Neuronal stem cell (in vitro differentiated cells): ENCODE measurements around the gene SIGMAR1. TPM values are rescaled to one million over a fixed set of nuclear protein-coding genes. Genes with fewer than 3 reads are reported as not detected.
A peak's percentile ranks its signal among the peaks of the same experiment; 100 is the strongest.

Experiments used
- DNase-seq: peaks from one replicate; pipeline ENCODE4 v3.0.0-alpha.2; 2013; ENCODE audit warnings: low spot score
- H2AFZ ChIP-seq: one replicate; pipeline ENCODE4 v1.6.1; 2013; ENCODE audit warnings: mild to moderate bottlenecking, low read length, inconsistent platforms
- H2AK5ac ChIP-seq: 2 replicates; pipeline ENCODE4 v1.6.1; 2013; ENCODE audit warnings: low read depth, mild to moderate bottlenecking, inconsistent platforms, low read length, moderate library complexity, mixed read lengths
- H2BK120ac ChIP-seq: 2 replicates; pipeline ENCODE4 v1.6.1; 2013; ENCODE audit warnings: low read depth, mild to moderate bottlenecking, inconsistent platforms, low read length, moderate library complexity, mixed read lengths
- H2BK12ac ChIP-seq: one replicate; pipeline ENCODE4 v1.6.1; 2013; ENCODE audit warnings: low read length, inconsistent platforms
- H2BK15ac ChIP-seq: 2 replicates; pipeline ENCODE4 v1.6.1; 2013; ENCODE audit warnings: mild to moderate bottlenecking, low read length, inconsistent platforms, mixed read lengths
- H2BK5ac ChIP-seq: one replicate; pipeline ENCODE4 v1.6.1; 2013; ENCODE audit warnings: inconsistent platforms, mild to moderate bottlenecking, low read length, moderate library complexity
- H3K14ac ChIP-seq: one replicate; pipeline ENCODE4 v1.6.1; 2013; ENCODE audit warnings: low read length, inconsistent platforms
- H3K18ac ChIP-seq: 2 replicates; pipeline ENCODE4 v1.6.1; 2013; ENCODE audit warnings: low read length, inconsistent platforms
- H3K23ac ChIP-seq: 2 replicates; pipeline ENCODE4 v1.6.1; 2013; ENCODE audit warnings: low read depth, mild to moderate bottlenecking, mixed read lengths, low read length, inconsistent platforms; ENCODE audit not compliant: poor library complexity
- H3K27ac ChIP-seq: replicated peaks from 3 replicates; pipeline ENCODE4 v1.5.1; 2013; ENCODE audit warnings: low read length, inconsistent platforms
- H3K27me3 ChIP-seq, 3 experiments: 2 replicates each; pipeline ENCODE4 v1.6.1; 2013; ENCODE audit warnings: low read length in 3 of 3, mild to moderate bottlenecking in 2 of 3, inconsistent platforms in 1 of 3, low read depth in 1 of 3, mixed read lengths in 1 of 3, moderate library complexity in 1 of 3; ENCODE audit not compliant: control insufficient read depth in 3 of 3, insufficient read depth in 3 of 3
- H3K36me3 ChIP-seq, 2 donors: replicated peaks in 1 of 2; 2 replicates each; pipeline ENCODE4 v1.6.1; 2013; ENCODE audit warnings: low read length in 2 of 2; ENCODE audit not compliant: control insufficient read depth in 2 of 2, insufficient read depth in 2 of 2
- H3K4ac ChIP-seq: 2 replicates; pipeline ENCODE4 v1.6.1; 2013; ENCODE audit warnings: inconsistent platforms, mild to moderate bottlenecking, low read length, moderate library complexity
- H3K4me1 ChIP-seq, 2 donors: 1 replicate in 1 of 2; 2 replicates in 1 of 2; pipeline ENCODE4 v1.6.1; 2013; ENCODE audit warnings: low read length in 2 of 2, low read depth in 1 of 2; ENCODE audit not compliant: control insufficient read depth in 2 of 2, insufficient read depth in 1 of 2
- H3K4me2 ChIP-seq: one replicate; pipeline ENCODE4 v1.6.1; 2013; ENCODE audit warnings: mild to moderate bottlenecking, low read length, inconsistent platforms; ENCODE audit not compliant: insufficient read depth, poor library complexity, severe bottlenecking
- H3K4me3 ChIP-seq, 2 donors: 2 replicates each; pipeline ENCODE4 v1.5.1; 2013; ENCODE audit warnings: low read length in 2 of 2, mild to moderate bottlenecking in 2 of 2, inconsistent platforms in 1 of 2, moderate library complexity in 1 of 2
- H3K79me1 ChIP-seq: one replicate; pipeline ENCODE4 v1.6.1; 2013; ENCODE audit warnings: low read depth, mild to moderate bottlenecking, inconsistent platforms, low read length, moderate library complexity
- H3K9ac ChIP-seq: one replicate; pipeline ENCODE4 v1.6.1; 2013; ENCODE audit warnings: mild to moderate bottlenecking, low read depth, low read length, inconsistent platforms; ENCODE audit not compliant: poor library complexity
- H3K9me3 ChIP-seq, 2 donors: replicated peaks in 1 of 2; 2 replicates each; pipeline versions ENCODE3 to v1.6.1; 2013; ENCODE audit warnings: low read length in 2 of 2, mild to moderate bottlenecking in 2 of 2, inconsistent platforms in 1 of 2, low read depth in 1 of 2, mixed read lengths in 1 of 2, moderate library complexity in 1 of 2; ENCODE audit not compliant: control insufficient read depth in 2 of 2, insufficient read depth in 1 of 2
- H4K8ac ChIP-seq: one replicate; pipeline ENCODE4 v1.6.1; 2013; ENCODE audit warnings: low read depth, mild to moderate bottlenecking, inconsistent platforms, low read length, moderate library complexity
- H4K91ac ChIP-seq: one replicate; pipeline ENCODE4 v1.6.1; 2013; ENCODE audit warnings: low read length, low read depth, mild to moderate bottlenecking, inconsistent platforms; ENCODE audit not compliant: poor library complexity
- WGBS, 2 donors: extraction: QIAGEN DNeasy Blood & Tissue Kit; methylation state at CpG; one replicate each; pipeline ENCODE4 v1.1.7; 2013; ENCODE audit warnings: missing lambda C conversion rate in 2 of 2, mixed read lengths in 1 of 2; ENCODE audit not compliant: insufficient read length in 2 of 2, insufficient replicate concordance in 1 of 2; ENCODE audit errors: extremely low coverage in 2 of 2; 5-methylcytosine and 5-hydroxymethylcytosine counted together
- polyA plus RNA-seq, 2 experiments: library from polyadenylated mRNA; stranded (reverse); fragments of 200-250 nt; gene quantifications; one replicate each; pipeline ENCODE4 v1.2.3, GENCODE V29; 2013

The SIGMAR1 gene
- polyA plus RNA-seq (2013, experiment 1 of 2): 108 TPM
- 104 TPM for polyA plus RNA-seq (2013, experiment 2 of 2)

GRCh38 chr9:34637356-34638137, at the start of gene SIGMAR1:
TSS of gene SIGMAR1 (minus strand) at chr9:34637787. CDS start at chr9:34637697, 90 bp downstream.
- Histone ChIP-seq H4K8ac (no peak within 1 kb of the TSS), H2BK15ac (peak within 1 kb of the TSS; percentile 92), H3K36me3 (peaks cover 7 to 15% of the 10 kb centered on the region in 2 donors), H3K4me1 (peaks cover 8 to 22% of the 10 kb centered on the region in 2 donors), H2BK120ac (peak within 1 kb of the TSS; percentile 48), H4K91ac (peak within 1 kb of the TSS; percentile 94), H3K18ac (peak within 1 kb of the TSS; percentile 95), H2BK12ac (no peak within 1 kb of the TSS), H3K9me3 (no peaks in the 10 kb centered on the region), H3K79me1 (peaks cover 11% of the 10 kb centered on the region), H3K4me3 (peak within 1 kb of the TSS; percentile 90 to 92), H2AK5ac (peak within 1 kb of the TSS; percentile 98), H2BK5ac (peak within 1 kb of the TSS; percentile 62), H3K27ac (no peak within 1 kb of the TSS), H3K14ac (peak within 1 kb of the TSS; percentile 100), H3K4ac (peak within 1 kb of the TSS; percentile 100), H3K4me2 (peak within 1 kb of the TSS; percentile 96), H3K27me3 (no peaks in the 10 kb centered on the region), H2AFZ (peak within 1 kb of the TSS; percentile 100), H3K23ac (peak within 1 kb of the TSS; percentile 97), H3K9ac (peak within 1 kb of the TSS; percentile 99)
- WGBS, 2 donors: no CpG with 5 or more reads among the region's 74 CpGs
- peak; percentile 94 for DNase-seq

GRCh38 chr9:34686732-34687131, 49.1 kb upstream of the SIGMAR1 start:
- Histone ChIP-seq H2BK12ac (no peak overlapping the region), H2AK5ac (no peak overlapping the region), H3K18ac (no peak overlapping the region), H4K91ac (peak overlapping the region; percentile 6), H2BK120ac (no peak overlapping the region), H3K79me1 (no peaks in the 10 kb centered on the region), H2AFZ (no peak overlapping the region), H3K23ac (no peak overlapping the region), H3K4me1 (no peaks in the 10 kb centered on the region), H3K27me3 (peaks cover 0 to 2% (median 0%) of the 10 kb centered on the region in 3 experiments), H2BK15ac (no peak overlapping the region), H3K9me3 (no peaks in the 10 kb centered on the region), H3K4ac (no peak overlapping the region), H3K27ac (no peak overlapping the region), H3K36me3 (no peaks in the 10 kb centered on the region), H3K9ac (no peak overlapping the region), H3K4me2 (no peak overlapping the region), H4K8ac (no peak overlapping the region), H2BK5ac (no peak overlapping the region), H3K14ac (no peak overlapping the region), H3K4me3 (no peak overlapping the region)
- DNase-seq: no peak
- WGBS, 2 donors: no CpG with 5 or more reads among the region's 1 CpG

GRCh38 chr9:34686231-34686630, 48.6 kb upstream of the SIGMAR1 start:
- H3K4me3 ChIP-seq: no peak overlapping the region
- H2BK120ac ChIP-seq: no peak overlapping the region
- H3K4me1 ChIP-seq: no peaks in the 10 kb centered on the region
- H3K4me2 ChIP-seq: no peak overlapping the region
- no peak for DNase-seq
- no peak overlapping the region for H4K91ac ChIP-seq
- H2BK12ac ChIP-seq: no peak overlapping the region
- no peak overlapping the region for H3K14ac ChIP-seq
- no peak overlapping the region for H3K9ac ChIP-seq
- no peak overlapping the region for H2BK5ac ChIP-seq
- no peaks in the 10 kb centered on the region for H3K36me3 ChIP-seq
- peaks cover 0 to 2% (median 0%) of the 10 kb centered on the region in 3 experiments for H3K27me3 ChIP-seq
- H2AK5ac ChIP-seq: no peak overlapping the region
- no peaks in the 10 kb centered on the region for H3K9me3 ChIP-seq
- H3K79me1 ChIP-seq: no peaks in the 10 kb centered on the region
- no peak overlapping the region for H3K18ac ChIP-seq
- H3K27ac ChIP-seq: no peak overlapping the region
- no peak overlapping the region for H2AFZ ChIP-seq
- H4K8ac ChIP-seq: no peak overlapping the region
- H3K23ac ChIP-seq: no peak overlapping the region
- no CpG with 5 or more reads among the region's 5 CpGs for WGBS, 2 donors
- no peak overlapping the region for H3K4ac ChIP-seq
- H2BK15ac ChIP-seq: no peak overlapping the region

- H3K23ac ChIP-seq: no peak overlapping the region
- H3K9me3 ChIP-seq: no peaks in the 10 kb centered on the region
- H2BK12ac ChIP-seq: no peak overlapping the region
- H3K27me3 ChIP-seq: no peaks in the 10 kb centered on the region
- no peak overlapping the region for H2AK5ac ChIP-seq
- H3K36me3 ChIP-seq: no peaks in the 10 kb centered on the region
- H4K8ac ChIP-seq: no peak overlapping the region
- no peak overlapping the region for H3K14ac ChIP-seq
- H2BK5ac ChIP-seq: no peak overlapping the region
- no peak overlapping the region for H4K91ac ChIP-seq
- no peak overlapping the region for H3K4me3 ChIP-seq
- no peak overlapping the region for H3K18ac ChIP-seq
- no peak overlapping the region for H2BK15ac ChIP-seq
- no peaks in the 10 kb centered on the region for H3K79me1 ChIP-seq
- H3K9ac ChIP-seq: no peak overlapping the region
- no peak for DNase-seq
- H3K27ac ChIP-seq: no peak overlapping the region
- H2AFZ ChIP-seq: no peak overlapping the region
- no CpG with 5 or more reads among the region's 4 CpGs for WGBS, 2 donors
- no peaks in the 10 kb centered on the region for H3K4me1 ChIP-seq
- no peak overlapping the region for H3K4ac ChIP-seq
- no peak overlapping the region for H2BK120ac ChIP-seq
- no peak overlapping the region for H3K4me2 ChIP-seq
Observed at GRCh38 chr9:34685591-34685990, 48.0 kb upstream of the SIGMAR1 start.
